Activated naive CD4-positive, alpha-beta T cell treated with anti-CD3 and anti-CD28 coated beads, Interleukin-2, amount 50 U/mL, for 16 hours (primary cell): ENCODE measurements around the gene MB21D2.

ENCODE experiments used
- DNase-seq: peaks from one replicate; pipeline ENCODE4 v3.0.0-alpha.2; 2020

The MB21D2 gene

DNA sequence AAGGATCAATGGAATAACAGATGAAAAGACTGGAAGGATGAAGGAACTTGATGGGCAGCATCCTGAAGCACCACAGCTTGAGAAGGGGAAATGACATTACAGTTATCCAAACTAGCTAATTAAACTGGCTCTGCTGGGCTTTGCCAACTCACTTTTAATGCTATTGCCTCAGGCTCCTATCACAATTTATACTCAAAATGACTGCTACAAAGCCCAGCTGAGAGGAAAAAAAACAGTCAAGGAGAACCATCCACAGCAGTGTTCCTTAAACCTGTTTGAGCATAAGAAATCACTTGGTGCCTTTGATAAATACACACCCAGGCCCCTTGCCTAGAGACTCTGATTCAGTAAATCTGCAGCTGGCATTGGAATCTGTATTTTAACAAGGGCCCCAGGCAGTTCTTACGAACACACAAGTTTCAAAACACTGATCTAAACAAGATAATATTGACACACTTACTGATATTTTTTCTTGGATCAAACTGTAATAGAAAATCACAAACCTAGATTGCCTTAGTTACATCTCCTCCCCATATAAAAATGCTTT, 85.8 kb downstream of the MB21D2 start:
- no peak for DNase-seq

- no peak for DNase-seq
Measured at GRCh38 chr3:192831111-192831644, 86.5 kb downstream of the MB21D2 start.

DNA sequence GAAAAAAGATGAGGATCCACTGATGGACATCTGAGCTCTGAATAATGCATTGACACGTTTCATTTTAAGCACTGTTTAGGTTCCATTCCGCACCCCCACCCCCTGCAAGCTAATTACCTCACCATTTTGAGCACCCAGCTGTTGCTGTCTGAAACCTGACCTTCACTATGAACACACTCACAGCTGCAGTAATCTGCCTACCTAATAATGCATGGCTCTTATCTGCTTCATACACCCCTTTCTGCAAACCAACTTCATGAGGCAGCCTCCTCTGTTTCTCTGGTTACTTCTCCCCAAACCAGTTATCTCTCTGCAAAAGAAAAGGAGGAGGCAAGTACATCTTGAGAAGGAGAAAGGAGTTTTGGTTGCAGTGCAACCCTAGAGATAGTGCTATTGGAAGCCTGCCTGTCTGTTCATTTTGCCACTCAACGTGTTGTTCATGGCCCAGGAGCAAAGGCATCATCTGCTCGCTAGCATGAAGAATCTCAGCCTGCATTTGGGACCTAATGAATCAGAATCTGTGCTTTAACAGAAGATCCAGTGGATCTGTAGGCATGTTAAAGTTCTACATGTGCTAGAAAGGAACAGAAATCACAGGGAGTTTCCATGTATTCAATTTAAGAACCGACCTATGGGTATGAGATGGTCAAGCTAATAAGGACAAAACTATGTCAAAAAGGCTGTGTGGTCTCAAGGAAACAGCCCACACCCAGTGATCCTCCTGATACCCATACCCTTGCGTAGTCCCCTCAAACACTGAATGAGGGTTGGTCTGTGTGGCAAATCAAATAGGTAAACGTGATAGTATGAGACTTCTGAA, 87.2 kb downstream of the MB21D2 start:
- no peak for DNase-seq

DNA sequence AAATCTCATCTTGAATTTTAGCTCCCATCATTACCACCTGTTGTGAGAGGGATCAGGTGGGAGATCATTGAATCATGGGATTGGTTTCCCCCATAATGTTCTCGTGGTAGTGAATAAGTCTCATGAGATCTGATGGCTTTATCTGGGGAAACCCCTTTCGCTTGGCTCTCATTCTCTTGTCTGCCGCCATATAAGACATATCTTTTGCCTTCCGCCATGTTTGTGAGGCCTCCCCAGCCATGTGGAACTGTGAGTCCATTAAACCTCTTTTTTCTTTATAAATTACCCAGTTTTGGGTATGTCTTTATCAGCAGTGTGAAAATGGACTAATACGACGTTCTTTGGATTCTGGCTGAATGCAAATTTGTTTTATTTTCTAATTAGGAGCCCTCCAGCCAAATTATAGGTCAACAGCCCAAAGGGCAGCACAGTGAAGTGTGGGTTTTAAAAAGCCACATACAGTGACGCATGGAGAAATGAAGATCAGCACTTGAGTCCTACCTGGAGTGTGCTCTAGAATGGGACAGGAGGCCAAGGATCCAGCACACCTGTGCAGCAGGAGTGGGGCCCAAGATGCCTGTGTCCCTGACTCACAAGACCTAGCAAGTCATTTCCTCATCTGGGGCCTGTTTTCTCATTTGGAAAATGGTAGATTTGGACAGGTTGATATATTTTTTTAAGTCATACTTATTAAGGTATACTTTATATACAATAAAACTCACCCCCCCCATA, 89.6 kb downstream of the MB21D2 start:
- DNase-seq, result no peak

DNA sequence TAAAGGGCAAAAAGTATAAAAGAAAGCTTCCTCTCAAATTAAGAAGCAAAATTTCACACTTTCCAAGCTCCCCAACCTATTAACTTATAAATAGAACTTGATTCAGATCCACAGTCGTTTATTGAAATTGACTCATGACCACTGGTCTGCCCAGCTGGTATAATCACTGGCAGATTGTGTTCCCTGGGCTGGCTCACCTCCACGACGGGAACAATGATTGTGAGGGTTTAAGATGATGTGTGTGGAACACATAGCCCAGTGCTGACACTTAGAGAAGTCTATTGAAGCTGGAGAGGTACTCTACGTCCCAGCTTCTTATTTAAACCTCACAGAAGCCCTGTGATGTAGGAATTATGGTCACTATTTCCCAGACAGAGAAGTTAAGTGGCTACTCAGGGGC, 90.4 kb downstream of the MB21D2 start:
- no peak for DNase-seq

GRCh38 chr3:192826214-192827006, 91.2 kb downstream of the MB21D2 start:
- DNase-seq, result no peak

DNA sequence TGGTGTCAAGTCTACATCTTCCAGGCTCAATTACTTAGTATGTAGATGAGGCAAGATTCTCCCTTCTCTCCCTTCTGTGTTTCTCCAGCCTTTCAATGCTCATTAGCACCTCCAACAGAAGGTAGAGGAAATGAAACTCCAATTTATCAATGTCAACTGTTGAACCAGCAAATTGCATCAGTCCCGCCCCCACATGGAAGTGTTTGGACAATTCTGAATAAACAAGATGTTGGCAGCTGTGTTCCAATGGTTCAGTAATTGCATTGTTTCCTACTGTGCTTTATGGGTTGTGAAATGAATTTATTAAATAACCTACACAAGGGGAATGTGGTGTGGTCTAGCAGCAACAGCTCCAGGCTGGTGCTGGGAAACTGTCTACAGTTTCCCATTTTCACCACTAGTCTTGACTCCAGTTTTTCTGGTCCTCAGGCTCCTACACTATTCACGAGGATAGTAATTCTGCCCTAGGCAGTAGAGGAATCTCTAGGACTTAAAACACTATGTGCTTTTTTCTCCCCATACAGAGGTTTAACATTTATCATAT, 91.9 kb downstream of the MB21D2 start:
- no peak for DNase-seq

DNA sequence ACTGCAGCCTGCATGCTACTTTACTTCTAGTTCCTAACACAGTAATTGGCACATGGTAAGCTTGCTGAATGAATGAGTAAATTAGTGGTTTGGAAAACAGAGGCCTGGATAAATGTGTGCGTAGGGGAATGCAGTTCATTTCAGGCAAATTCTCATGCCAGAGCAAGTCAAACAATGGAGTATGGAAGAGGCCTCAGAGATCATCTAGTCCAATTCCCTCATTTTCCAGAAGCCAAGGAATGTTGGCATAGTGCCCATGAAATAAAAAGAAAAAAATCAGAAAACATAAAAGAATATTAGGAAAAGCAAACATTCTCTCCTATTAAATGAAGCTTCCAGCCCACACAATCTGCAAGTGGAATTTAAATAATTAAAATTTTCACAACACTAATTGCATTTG, 92.4 kb downstream of the MB21D2 start:
- no peak for DNase-seq

DNA sequence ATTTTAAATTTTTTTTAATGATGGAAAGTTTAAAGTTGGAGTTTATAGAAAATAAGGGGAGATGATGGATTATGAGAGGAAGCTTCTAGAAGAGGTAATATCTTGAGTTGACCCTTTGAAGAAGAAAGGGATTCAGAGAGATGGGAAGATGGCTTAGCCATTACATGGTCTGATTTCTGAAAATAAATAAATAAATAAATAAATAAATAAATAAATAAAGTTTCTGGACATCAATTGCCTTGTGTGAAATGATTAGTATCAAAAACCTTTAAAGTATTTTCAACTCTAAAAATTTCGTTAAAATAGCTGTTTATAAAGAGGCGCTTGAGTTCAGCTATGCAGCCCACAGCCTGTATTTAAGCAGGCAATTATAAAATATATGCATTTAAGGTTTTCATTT, 93.3 kb downstream of the MB21D2 start:
- DNase-seq, result no peak

DNA sequence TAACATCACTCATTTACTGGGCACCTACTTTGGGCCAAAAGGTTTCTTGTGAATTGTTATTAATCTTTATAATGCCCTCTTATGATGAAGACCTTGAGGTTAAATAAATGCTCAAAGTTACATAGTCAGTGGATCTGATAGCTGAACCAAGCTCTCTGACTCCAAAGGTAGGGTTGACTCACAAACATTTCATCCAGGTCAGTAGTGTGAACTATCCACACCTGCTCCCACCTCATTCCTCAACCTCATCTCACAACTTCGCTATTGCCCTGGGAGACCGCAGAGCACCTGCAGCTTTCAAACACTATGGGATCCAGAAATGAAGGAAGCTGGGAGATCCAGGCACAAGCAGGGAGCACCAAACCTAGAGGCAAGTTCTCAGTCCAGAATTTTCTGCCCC, 96.5 kb downstream of the MB21D2 start:
- DNase-seq, result no peak

- no peak for DNase-seq
Measured at GRCh38 chr3:192820161-192820560, 97.5 kb downstream of the MB21D2 start.

DNA sequence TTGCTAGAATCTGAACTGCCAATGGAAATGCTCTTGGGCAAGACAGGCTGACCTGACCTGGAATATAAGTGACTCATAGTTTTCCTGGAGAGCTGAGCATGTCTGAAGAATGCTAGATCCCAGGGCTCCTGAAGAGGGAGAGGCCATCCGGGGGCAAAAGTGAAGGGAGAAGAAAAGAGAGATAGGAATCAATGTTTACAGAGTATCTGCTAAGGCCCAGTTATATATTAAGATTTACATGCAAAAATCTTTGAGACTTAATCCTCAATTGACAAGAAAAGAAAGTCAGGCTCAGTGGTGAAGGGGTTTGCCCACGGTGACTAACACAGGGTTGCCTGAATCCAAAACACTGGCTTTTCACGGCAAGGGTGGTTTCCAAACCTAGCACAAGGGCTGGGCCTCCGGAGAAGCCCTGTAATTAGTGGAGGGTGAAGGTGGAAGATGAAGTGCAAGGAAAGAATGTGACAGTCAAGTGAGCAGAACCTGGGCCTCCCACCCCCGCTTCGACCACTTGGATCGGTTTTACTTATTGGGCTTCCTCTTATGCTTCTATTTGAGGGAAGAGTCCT, 98.6 kb downstream of the MB21D2 start:
- DNase-seq, result peak; percentile 18

DNA sequence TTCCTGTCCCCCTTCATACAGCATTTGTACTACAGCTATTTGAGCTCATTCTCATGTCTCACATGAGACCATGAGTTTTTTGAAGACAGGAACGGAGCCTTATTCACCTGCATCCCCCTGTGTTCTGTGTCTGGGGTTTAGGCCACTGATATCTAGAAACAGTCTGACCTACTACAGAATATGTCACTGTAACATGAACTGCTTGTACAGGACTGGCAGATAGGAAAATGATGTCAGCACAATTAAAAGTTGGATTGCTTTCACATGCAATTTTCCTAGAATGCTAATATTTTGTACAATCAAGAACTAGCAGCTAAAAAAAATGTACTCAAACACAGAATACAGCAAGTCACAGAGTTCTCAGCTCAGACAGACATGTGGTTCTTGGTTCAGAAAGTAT, 99.5 kb downstream of the MB21D2 start:
- no peak for DNase-seq

DNA sequence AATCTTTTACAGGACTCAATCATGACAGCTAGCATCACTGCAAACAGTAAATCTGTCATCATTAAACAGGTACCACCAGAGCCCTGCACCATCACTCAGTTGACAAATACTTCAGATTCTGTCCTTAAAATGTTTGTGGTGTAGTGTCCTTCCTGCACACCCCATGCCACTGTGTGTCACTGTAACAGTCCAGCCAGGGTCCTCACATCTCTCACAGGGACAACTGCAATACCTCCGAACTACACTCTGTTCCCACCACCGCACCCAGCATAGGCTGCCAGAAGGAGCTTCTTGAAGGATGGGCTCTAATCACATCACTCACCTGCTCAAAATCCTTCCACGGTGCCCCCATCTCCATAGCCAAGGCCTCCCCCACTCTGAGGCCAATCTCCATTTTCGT, 100.2 kb downstream of the MB21D2 start:
- DNase-seq, result no peak

DNA sequence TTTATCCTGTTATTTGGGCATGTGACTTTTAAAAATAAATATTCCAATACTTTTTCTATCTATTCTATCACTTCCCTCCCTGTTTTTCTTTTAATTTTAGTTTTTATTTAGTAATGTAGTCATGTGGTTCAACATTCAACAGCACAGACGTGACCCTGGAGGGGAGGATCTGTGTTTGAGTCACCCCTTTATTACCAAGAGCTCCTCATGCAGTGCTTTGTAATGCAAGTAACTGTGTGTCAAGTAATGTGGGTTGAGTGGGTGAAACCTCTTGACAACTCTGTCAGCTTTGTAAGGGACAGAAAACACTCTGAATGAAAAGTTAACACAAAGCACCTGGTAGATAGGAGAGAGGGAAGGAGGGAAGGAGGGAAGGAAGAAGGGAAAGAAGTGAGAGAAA, 100.6 kb downstream of the MB21D2 start:
- DNase-seq, result no peak

GRCh38 chr3:192816351-192816750, 101.3 kb downstream of the MB21D2 start:
- no peak for DNase-seq

DNA sequence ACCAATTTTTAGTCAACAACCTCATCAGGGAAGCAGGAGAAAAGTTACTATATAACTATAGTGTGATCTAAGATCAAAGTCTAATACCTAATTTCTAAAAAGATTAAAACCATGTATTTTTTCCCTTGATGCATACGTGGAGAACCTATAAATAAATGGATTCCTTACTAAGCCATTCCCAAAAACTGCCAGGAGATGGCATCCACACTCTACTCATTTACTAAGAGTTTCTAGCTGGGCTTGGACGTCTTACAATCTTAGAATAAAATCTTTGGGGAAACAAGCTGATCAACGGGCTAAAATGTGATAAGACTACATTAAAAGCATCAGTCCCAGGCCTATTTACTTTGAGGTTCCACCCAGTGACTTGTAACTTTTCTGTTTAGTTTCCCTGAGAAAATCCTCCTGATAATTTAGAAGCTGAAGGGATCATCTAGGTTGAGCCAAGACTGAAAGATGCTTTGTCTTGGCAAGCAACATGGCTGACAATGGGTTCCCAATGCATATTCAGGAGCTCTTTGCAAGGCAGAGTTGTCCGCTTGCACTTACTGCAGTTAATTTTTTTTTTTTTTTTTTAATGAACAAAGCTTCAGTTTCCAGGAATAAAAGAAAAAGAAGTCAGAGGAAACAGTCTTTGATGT, 104.8 kb downstream of the MB21D2 start:
- DNase-seq, result no peak

GRCh38 chr3:192805711-192806110, 111.9 kb downstream of the MB21D2 start:
- DNase-seq, result no peak

DNA sequence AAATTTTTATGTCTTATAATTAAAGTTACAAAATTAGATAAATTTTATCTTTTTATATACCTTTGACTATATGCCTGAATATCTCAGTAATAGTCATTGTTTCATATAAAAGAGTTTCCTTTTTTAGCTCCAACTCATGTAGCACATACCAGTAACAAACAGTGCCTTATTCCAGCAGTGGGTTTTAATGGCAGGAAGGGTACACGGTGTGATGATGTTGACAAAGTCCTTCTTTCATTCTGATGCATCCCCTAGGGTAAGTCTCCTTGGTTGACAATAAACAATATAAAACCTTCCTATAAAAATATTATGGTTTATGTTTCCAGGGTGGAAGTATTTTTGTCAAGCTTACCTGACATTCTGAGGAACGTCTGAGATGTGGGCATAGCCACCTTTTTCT, 113.2 kb downstream of the MB21D2 start:
- no peak for DNase-seq

DNA sequence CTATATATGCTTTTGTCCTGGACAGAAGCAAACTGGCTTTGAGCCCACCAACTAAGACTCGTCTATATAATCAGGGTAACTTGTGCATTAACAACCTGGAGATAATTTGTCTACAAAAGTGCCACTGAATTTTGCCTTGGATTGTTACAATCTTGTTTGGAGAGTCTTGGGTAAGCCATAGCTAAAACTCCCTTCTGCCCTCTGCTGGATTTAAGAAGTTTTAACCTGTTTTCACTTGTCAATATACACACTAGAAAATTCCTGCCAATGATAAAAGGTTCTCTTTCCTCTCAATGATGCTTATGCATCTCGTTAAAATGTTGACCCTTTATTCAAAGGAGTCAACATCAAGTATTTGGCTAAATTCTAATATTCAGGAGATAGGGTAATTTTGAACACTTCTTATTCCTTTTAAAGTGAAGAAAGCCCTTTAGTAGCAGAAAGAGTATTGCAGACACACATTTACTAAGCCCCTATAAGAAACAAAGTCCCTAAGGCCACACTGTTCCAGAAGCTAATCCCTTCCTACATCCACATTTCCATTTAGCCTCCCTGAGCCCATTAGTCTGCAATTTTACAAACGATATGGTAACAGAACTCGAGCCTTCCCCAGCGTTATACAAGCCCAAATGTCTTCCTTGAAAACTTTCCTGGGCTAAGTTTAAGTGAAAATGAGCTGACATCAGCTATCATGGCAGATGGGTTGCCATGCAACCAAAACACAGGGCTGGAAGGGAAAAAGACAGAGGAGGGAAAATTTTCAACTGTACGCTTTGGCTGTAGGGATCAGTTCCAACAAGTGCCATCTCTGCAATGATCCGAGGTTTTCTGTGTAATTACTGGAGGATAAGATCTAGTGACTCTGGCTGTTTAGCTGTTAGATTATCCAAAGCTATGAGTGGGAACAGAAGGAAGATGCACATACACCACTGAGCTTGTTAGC, 114.4 kb downstream of the MB21D2 start:
- DNase-seq, result no peak

GRCh38 chr3:192801985-192802384, 115.7 kb downstream of the MB21D2 start:
- no peak for DNase-seq
